HepG2 (cell line): Measurements from ENCODE around the gene PRXL2B. TPM values are rescaled to one million over a fixed set of nuclear protein-coding genes. Genes with fewer than 3 reads are reported as not detected.

Experiments
- ATAC-seq: fragments of 200-7000 bp; cut with Tn5 transposase; 3 replicates; pipeline ENCODE4 v1.9.1; 2020; ENCODE audit warnings: mild to moderate bottlenecking, moderate library complexity
- BruUV-seq: library from RNA; stranded (reverse); fragments of 400-500 nt; replicated peaks from 2 replicates; lab custom pipeline; 2021; lab: Mats Ljungman, UMichigan
- CTCF ChIA-PET: fragments of 300-600 bp; formaldehyde crosslinking; extraction: SDS; loops from one replicate; lab custom pipeline; 2021; ENCODE audit warnings: low total read pairs, inconsistent platforms, low intra/inter-chr PET ratio; lab: Yijun Ruan, JAX
- POLR2A ChIA-PET: fragments of 350-600 bp; sonication (Branson Sonifier 250); formaldehyde crosslinking; loops from one replicate; lab custom pipeline; 2020; ENCODE audit warnings: antibody characterized with exemption, inconsistent platforms; lab: Yijun Ruan, JAX
- DNase-seq: peaks from one replicate; pipeline ENCODE4 v3.0.0-alpha.2; 2015; ENCODE audit warnings: low spot score
- FAIRE-seq: peaks from 3 replicates; lab custom pipeline; 2011; peaks lifted over from hg19 to GRCh38; lab: Jason Lieb, UNC
- H2AFZ ChIP-seq: one replicate; pipeline ENCODE4 v1.6.1; 2011; ENCODE audit warnings: low read length, inconsistent platforms
- H3K27ac ChIP-seq: fragments of 300-600 bp; 3 replicates; pipeline ENCODE4 v1.8.0; 2011; ENCODE audit warnings: mixed run types, mild to moderate bottlenecking, mixed read lengths, low read length, inconsistent platforms; ENCODE audit not compliant: insufficient read depth; ENCODE audit errors: extremely low read length
- H3K27me3 ChIP-seq, 2 experiments: fragments of 200-600 bp in 1 of 2; 2 replicates in 1 of 2; 3 replicates in 1 of 2; pipeline versions ENCODE4 v1.6.0 to v1.8.0; 2011; ENCODE audit warnings: low read length in 2 of 2, mild to moderate bottlenecking in 2 of 2, moderate library complexity in 2 of 2, inconsistent platforms in 1 of 2; ENCODE audit not compliant: insufficient read depth in 2 of 2, control insufficient read depth in 1 of 2
- H3K36me3 ChIP-seq, 2 experiments: fragments of 200-600 bp in 1 of 2; replicated peaks in 1 of 2; 2 replicates in 1 of 2; 3 replicates in 1 of 2; pipeline versions ENCODE4 v1.5.1 to v1.8.0; 2011; ENCODE audit warnings: low read length in 2 of 2, inconsistent platforms in 1 of 2; ENCODE audit not compliant: insufficient read depth in 2 of 2, control insufficient read depth in 1 of 2
- H3K4me1 ChIP-seq: 2 replicates; pipeline ENCODE4 v1.5.1; 2012; ENCODE audit warnings: low read length, inconsistent platforms; ENCODE audit not compliant: insufficient read depth
- H3K4me2 ChIP-seq: 2 replicates; pipeline ENCODE4 v1.6.0; 2011; ENCODE audit warnings: low read depth, low read length, inconsistent platforms
- H3K4me3 ChIP-seq, 3 experiments: fragments of 200-600 bp in 1 of 3; sonication (generic), shearing (Covaris generic) in 1 of 3; replicated peaks in 1 of 3; 2 replicates each; pipeline ENCODE4 v1.5.1; 2011 to 2016; ENCODE audit warnings: low read length in 3 of 3, inconsistent platforms in 2 of 3, low read depth in 2 of 3, mild to moderate bottlenecking in 2 of 3, control low read depth in 1 of 3, mixed read lengths in 1 of 3; ENCODE audit not compliant: insufficient read depth in 1 of 3
- H3K79me2 ChIP-seq: one replicate; pipeline ENCODE4 v1.6.1; 2011; ENCODE audit warnings: low read length, inconsistent platforms; ENCODE audit not compliant: insufficient read depth
- H3K9ac ChIP-seq: 2 replicates; pipeline ENCODE4 v1.6.0; 2011; ENCODE audit warnings: mild to moderate bottlenecking, low read depth, low read length, inconsistent platforms; ENCODE audit not compliant: insufficient read depth
- H3K9me3 ChIP-seq: 2 replicates; pipeline ENCODE4 v1.5.1; 2012; ENCODE audit warnings: mild to moderate bottlenecking, low read length
- H4K20me1 ChIP-seq: 2 replicates; pipeline ENCODE4 v1.6.0; 2011; ENCODE audit warnings: inconsistent platforms, mild to moderate bottlenecking, low read length, moderate library complexity; ENCODE audit not compliant: insufficient read depth
- CERS6 ChIP-seq: sonication (generic); formaldehyde crosslinking; IDR thresholded peaks from 2 replicates; pipeline ENCODE4 v1.5.0; 2020; ENCODE audit warnings: missing genetic modification reagents
- EED ChIP-seq: sonication (generic); formaldehyde crosslinking; IDR thresholded peaks from 2 replicates; pipeline ENCODE4 v1.5.0; 2020; ENCODE audit warnings: mild to moderate bottlenecking, missing genetic modification reagents
- ERF ChIP-seq: IDR thresholded peaks from 2 replicates; pipeline ENCODE4 v1.6.1; 2018; ENCODE audit warnings: missing biosample characterization, missing genetic modification reagents
- SOX6 ChIP-seq, 2 experiments: fragments of 450-650 bp in 1 of 2; sonication (generic) in 1 of 2; formaldehyde crosslinking in 1 of 2; IDR thresholded peaks; 2 replicates each; pipeline versions ENCODE4 v1.4.0 to v1.6.1; 2017 to 2020; ENCODE audit warnings: antibody characterized with exemption in 1 of 2, mild to moderate bottlenecking in 1 of 2, missing genetic modification reagents in 1 of 2
- WIZ ChIP-seq: sonication (generic); formaldehyde crosslinking; IDR thresholded peaks from 2 replicates; pipeline ENCODE4 v1.5.1; 2020; ENCODE audit warnings: mild to moderate bottlenecking, missing genetic modification reagents
- ZC3H13 ChIP-seq: sonication (generic); formaldehyde crosslinking; IDR thresholded peaks from 2 replicates; pipeline ENCODE4 v1.8.1; 2023; ENCODE audit warnings: mild to moderate bottlenecking, missing genetic modification reagents, moderate library complexity
- ZFAT ChIP-seq: sonication (generic); formaldehyde crosslinking; conservative IDR thresholded peaks from 2 replicates; pipeline ENCODE4 v1.8.1; 2023; ENCODE audit warnings: missing genetic modification reagents, inconsistent platforms
- ZNF451 ChIP-seq: sonication (generic); formaldehyde crosslinking; IDR thresholded peaks from 2 replicates; pipeline ENCODE4 v1.5.0; 2020; ENCODE audit warnings: mild to moderate bottlenecking, missing genetic modification reagents
- ZNF503 ChIP-seq: sonication (generic); formaldehyde crosslinking; IDR thresholded peaks from 2 replicates; pipeline ENCODE4 v1.4.0; 2020; ENCODE audit warnings: missing genetic modification reagents
- ZNF782 ChIP-seq: sonication (generic); formaldehyde crosslinking; IDR thresholded peaks from 2 replicates; pipeline ENCODE4 v1.4.0; 2020; ENCODE audit warnings: missing genetic modification reagents, mild to moderate bottlenecking, borderline replicate concordance
- ZNF883 ChIP-seq: sonication (generic); formaldehyde crosslinking; IDR thresholded peaks from 2 replicates; pipeline ENCODE4 v1.5.1; 2020; ENCODE audit warnings: mild to moderate bottlenecking, missing genetic modification reagents; ENCODE audit errors: not compliant biosample characterization
- WGBS: methylation state at CpG from one replicate; pipeline ENCODE4 v1.1.6; 2017; ENCODE audit warnings: low lambda C conversion rate; 5-methylcytosine and 5-hydroxymethylcytosine counted together
- in situ Hi-C: cut with HindIII; loops from 2 replicates; pipeline ENCODE4 v1.10.0; 2017; ENCODE audit warnings: low pct_unique_long_range_greater_than_20kb; ENCODE audit not compliant: extremely low pct_ligation_motif_present
- intact Hi-C: fragments of 100-400 bp; cut with micrococcal nuclease; formaldehyde crosslinking; loops from one replicate; pipeline ENCODE4 v1.10.0; 2022; ENCODE audit not compliant: unreplicated experiment
- polyA plus RNA-seq, 8 experiments: library from polyadenylated mRNA; depleted of rRNA in 3 of 8; stranded (reverse) in 7 of 8; unstranded in 1 of 8; fragments of >200 nt; fragmentation: Illumina TruSeq in 4 of 8; extraction: Trizol in 4 of 8; gene quantifications; 2 replicates each; pipeline versions ENCODE4 v1.2.1 to v1.2.3, GENCODE V29; 2011 to 2016; ENCODE audit warnings: low read depth in 4 of 8, missing spikeins in 1 of 8, mixed read lengths in 1 of 8; ENCODE audit not compliant: insufficient read depth in 1 of 8
- total RNA-seq, 5 experiments: library from RNA; depleted of rRNA; stranded (reverse); fragments of >200 nt; fragmentation: Illumina TruSeq; extraction: Trizol; gene quantifications; 2 replicates each; pipeline ENCODE4 v1.2.3, GENCODE V29; 2016; ENCODE audit warnings: low read depth in 1 of 5
- TF ChIP-seq, protein P1 (sequence below): sonication (generic); formaldehyde crosslinking; IDR thresholded peaks from 2 replicates; pipeline ENCODE4 v1.5.1; 2020; ENCODE audit warnings: mild to moderate bottlenecking, moderate library complexity, missing genetic modification reagents
- TF ChIP-seq, protein P2 (sequence below): sonication (generic); formaldehyde crosslinking; conservative IDR thresholded peaks from 2 replicates; pipeline ENCODE4 v1.4.0; 2020; ENCODE audit warnings: mild to moderate bottlenecking, missing genetic modification reagents, moderate library complexity

PRXL2B gene
- total and polyA plus RNA-seq, 2 of the 13 experiments (the other 11 are each of a cell fraction or from before 2014, with no cell fraction given): 16.8 to 22.1 TPM

DNA sequence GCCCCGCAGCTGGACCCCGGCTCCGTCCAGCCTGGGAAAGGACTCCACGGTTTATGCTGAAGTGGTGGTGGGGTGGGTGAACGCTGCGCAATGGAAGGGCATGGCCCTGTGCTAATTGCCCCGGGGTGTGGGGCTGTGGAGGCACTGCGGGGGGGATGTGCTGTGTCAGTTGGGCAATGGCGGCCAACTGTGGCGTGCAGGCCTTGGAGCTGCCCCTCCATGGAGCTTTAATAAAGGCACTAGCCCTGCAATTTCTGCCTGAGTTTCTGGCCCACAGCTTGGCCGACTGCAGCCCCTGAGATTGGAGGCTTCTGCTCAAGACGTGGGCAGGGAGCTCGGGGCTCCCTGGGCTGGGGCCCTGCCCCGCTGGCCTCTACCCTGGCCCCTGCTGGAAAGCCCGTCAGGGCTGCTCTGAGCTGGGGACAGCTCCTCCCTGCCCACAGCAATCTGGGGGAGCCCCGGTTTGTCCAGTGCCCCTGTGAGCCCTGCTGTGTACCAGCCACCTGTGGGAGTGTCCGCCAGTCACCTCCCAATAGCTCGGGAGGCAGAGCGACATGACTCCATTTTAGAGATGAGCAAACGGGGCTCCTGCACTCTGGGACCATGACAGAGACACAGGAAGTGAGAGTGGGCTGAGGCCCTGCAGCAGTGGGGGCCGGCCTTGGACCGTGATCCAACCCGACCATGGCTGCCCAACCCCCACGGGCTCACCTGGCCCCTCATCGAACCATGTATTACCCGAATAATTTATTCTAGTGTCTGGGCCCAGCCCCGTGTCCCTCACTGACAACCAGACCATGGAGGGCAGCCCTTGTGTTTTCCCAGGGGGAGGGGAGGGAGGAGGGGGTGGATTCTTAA is 39.1 kb upstream of the PRXL2B start:
- POLR2A ChIA-PET: interaction anchor here (0.6 to 3.4 kb wide), 9 partner anchors 9 to 1308 kb away, joined by 3 to 38 read pairs (median 5); partner anchors contain the start of genes MORN1, PANK4, PEX10 and PRXL2B
- H3K9ac ChIP-seq: peak overlapping the region; percentile 76
- in situ Hi-C loops: loop anchor here (5.0 kb wide), 1 partner anchor 135 kb away; the partner anchor contains the start of gene PEX10
- TF ChIP-seq, protein P1, sequence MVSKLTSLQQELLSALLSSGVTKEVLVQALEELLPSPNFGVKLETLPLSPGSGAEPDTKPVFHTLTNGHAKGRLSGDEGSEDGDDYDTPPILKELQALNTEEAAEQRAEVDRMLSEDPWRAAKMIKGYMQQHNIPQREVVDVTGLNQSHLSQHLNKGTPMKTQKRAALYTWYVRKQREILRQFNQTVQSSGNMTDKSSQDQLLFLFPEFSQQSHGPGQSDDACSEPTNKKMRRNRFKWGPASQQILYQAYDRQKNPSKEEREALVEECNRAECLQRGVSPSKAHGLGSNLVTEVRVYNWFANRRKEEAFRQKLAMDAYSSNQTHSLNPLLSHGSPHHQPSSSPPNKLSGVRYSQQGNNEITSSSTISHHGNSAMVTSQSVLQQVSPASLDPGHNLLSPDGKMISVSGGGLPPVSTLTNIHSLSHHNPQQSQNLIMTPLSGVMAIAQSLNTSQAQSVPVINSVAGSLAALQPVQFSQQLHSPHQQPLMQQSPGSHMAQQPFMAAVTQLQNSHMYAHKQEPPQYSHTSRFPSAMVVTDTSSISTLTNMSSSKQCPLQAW (CRISPR knock-in tag): peak; percentile 3; the same call in 1 of the 2 replicates
- TF ChIP-seq, protein P2, sequence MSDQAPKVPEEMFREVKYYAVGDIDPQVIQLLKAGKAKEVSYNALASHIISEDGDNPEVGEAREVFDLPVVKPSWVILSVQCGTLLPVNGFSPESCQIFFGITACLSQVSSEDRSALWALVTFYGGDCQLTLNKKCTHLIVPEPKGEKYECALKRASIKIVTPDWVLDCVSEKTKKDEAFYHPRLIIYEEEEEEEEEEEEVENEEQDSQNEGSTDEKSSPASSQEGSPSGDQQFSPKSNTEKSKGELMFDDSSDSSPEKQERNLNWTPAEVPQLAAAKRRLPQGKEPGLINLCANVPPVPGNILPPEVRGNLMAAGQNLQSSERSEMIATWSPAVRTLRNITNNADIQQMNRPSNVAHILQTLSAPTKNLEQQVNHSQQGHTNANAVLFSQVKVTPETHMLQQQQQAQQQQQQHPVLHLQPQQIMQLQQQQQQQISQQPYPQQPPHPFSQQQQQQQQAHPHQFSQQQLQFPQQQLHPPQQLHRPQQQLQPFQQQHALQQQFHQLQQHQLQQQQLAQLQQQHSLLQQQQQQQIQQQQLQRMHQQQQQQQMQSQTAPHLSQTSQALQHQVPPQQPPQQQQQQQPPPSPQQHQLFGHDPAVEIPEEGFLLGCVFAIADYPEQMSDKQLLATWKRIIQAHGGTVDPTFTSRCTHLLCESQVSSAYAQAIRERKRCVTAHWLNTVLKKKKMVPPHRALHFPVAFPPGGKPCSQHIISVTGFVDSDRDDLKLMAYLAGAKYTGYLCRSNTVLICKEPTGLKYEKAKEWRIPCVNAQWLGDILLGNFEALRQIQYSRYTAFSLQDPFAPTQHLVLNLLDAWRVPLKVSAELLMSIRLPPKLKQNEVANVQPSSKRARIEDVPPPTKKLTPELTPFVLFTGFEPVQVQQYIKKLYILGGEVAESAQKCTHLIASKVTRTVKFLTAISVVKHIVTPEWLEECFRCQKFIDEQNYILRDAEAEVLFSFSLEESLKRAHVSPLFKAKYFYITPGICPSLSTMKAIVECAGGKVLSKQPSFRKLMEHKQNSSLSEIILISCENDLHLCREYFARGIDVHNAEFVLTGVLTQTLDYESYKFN (CRISPR knock-in tag): peak; percentile 47; the same call in 1 of the 2 replicates
- TF ChIP-seq ZNF451 (CRISPR knock-in tag) (no peak), ZC3H13 (peak; percentile 81), WIZ (CRISPR knock-in tag) (no peak), ERF (0 out of 2 replicates have a peak, but pooled peaks have one; percentile 8), ZNF782 (CRISPR knock-in tag) (peak; percentile 31; the same call in 1 of the 2 replicates), CERS6 (CRISPR knock-in tag) (no peak), ZFAT (CRISPR knock-in tag) (no peak), ZNF883 (no peak), ZNF503 (CRISPR knock-in tag) (0 out of 2 replicates have a peak, but pooled peaks have one; percentile 5), EED (no peak), SOX6 (IDR thresholded peaks at IDR 0.05) (no peak), SOX6 (CRISPR knock-in tag; IDR thresholded peaks at IDR 0.05) (no peak)

More for the DNA sequence above, 39.1 kb upstream of the PRXL2B start:
- Histone ChIP-seq H3K4me3 (peak overlapping the region; percentile 61 to 80 (median 64)), H3K27ac (peak overlapping the region; percentile 55), H2AFZ (no peak overlapping the region), H3K9me3 (no peaks in the 10 kb centered on the region), H3K4me1 (peaks cover 78% of the 10 kb centered on the region), H3K4me2 (peak overlapping the region; percentile 85), H3K36me3 (no peaks in the 10 kb centered on the region), H3K27me3 (peaks cover 0 to 3% of the 10 kb centered on the region in 2 experiments; a peak in 1 of 5 replicates), H3K79me2 (no peaks in the 10 kb centered on the region), H4K20me1 (no peaks in the 10 kb centered on the region)
- no TSS peak for BruUV-seq
- no peak; the same call in 2 of the 3 replicates for ATAC-seq
- WGBS: no CpG with 5 or more reads among the region's 27 CpGs
- intact Hi-C loops: loop anchor here (1.0 to 2.0 kb wide), 2 partner anchors 21 to 133 kb away; partner anchors contain the start of gene PANK4
- DNase-seq: no peak
- FAIRE-seq: no peak
- CTCF ChIA-PET: interaction anchor here (1.0 to 2.0 kb wide), 3 partner anchors 18 to 133 kb away, joined by 3 to 18 read pairs (median 9); no protein-coding TSS in a partner anchor
